ENCODE results near the gene KIAA1755.

Gene KIAA1755

DNA sequence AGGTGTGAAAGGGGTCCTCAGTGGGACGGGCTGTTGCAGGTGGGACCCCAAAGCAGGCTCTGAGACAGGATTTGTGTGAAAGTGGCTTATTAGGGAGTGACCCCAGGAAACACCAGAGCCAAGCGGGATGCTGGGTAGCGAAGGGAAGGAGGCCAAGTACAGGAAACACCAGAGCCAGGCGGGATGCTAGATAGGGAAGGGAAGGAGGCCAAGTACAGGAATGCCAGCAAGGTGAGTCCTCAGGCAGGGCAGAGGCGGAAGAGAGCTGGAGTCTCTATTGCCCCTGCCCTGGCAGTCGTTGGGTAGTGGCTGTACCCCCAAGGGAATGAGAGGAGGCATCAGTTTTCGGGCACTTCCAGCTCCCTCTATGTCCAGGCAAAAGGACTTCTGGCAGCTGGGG, 65.0 kb downstream of the KIAA1755 start:
- TF ChIP-seq, protein P1, sequence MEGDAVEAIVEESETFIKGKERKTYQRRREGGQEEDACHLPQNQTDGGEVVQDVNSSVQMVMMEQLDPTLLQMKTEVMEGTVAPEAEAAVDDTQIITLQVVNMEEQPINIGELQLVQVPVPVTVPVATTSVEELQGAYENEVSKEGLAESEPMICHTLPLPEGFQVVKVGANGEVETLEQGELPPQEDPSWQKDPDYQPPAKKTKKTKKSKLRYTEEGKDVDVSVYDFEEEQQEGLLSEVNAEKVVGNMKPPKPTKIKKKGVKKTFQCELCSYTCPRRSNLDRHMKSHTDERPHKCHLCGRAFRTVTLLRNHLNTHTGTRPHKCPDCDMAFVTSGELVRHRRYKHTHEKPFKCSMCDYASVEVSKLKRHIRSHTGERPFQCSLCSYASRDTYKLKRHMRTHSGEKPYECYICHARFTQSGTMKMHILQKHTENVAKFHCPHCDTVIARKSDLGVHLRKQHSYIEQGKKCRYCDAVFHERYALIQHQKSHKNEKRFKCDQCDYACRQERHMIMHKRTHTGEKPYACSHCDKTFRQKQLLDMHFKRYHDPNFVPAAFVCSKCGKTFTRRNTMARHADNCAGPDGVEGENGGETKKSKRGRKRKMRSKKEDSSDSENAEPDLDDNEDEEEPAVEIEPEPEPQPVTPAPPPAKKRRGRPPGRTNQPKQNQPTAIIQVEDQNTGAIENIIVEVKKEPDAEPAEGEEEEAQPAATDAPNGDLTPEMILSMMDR (IDR thresholded peaks at IDR 0.05; ENCODE audit: insufficient read depth, low read depth, low read length, missing control alignments), result no peak
- no peak overlapping the region for H3K4me3 ChIP-seq (ENCODE audit: low read depth, low read length)
- DNase-seq (ENCODE audit: low read depth), result no peak

DNA sequence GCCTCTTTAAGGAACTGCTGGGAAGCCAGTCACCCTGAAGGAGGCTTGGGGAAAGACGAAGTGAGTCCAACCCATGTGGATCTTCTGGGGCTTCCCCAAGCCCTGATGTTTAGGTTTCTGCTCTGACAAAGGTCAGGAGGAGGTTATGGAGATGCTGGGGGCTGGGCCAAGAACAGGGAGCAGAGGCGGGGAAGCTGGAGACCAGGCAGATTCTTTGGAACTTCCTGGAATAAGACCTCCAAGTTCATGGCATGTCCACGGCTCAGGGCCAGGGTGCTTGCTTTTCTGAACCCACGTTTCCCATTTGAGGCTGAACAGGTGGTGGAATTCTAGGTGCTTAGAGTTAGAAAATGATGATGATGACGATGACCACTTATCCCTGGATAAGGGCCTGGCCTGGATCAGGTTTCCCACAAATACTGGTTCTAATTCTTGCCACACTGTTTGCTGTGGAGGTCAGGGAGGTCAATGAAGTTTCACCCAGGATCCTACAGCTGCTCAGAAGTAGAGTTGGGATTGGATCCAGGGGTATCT, 65.5 kb downstream of the KIAA1755 start:
- DNase-seq (ENCODE audit: low read depth), result no peak
- H3K4me3 ChIP-seq (ENCODE audit: low read depth, low read length), result no peak overlapping the region
- TF ChIP-seq, protein P1 (IDR thresholded peaks at IDR 0.05; ENCODE audit: insufficient read depth, low read depth, low read length, missing control alignments), result no peak

DNA sequence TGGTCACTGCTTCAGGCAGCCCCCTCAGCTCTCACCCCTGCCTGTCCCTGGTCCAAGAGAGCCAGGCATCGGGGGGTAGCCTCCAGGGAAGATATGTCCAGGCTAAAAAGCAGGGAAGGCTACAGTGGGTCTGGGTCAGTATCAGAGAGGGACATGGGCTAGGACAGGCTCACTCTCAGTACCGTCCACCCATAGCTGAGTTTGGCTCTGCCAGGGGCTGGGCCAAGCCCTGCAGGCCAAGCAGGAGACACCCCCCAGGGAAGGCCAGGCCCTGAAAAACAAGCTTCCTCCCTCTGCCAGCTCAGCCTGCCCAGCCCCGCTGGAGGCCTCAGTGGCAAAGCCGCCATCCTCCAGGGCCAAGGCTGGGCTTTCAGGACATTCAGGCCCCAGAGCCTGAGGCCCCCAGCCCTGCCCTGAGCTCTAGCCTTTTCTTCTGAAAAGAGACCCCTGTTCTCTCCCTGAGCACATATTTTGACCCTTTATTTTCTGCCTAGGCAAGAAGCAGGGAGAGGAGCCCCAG, 66.9 kb downstream of the KIAA1755 start:
- DNase-seq (ENCODE audit: low read depth), result no peak
- TF ChIP-seq, protein P1 (IDR thresholded peaks at IDR 0.05; ENCODE audit: insufficient read depth, low read depth, low read length, missing control alignments), result no peak
- H3K4me3 ChIP-seq (ENCODE audit: low read depth, low read length), result no peak overlapping the region

DNA sequence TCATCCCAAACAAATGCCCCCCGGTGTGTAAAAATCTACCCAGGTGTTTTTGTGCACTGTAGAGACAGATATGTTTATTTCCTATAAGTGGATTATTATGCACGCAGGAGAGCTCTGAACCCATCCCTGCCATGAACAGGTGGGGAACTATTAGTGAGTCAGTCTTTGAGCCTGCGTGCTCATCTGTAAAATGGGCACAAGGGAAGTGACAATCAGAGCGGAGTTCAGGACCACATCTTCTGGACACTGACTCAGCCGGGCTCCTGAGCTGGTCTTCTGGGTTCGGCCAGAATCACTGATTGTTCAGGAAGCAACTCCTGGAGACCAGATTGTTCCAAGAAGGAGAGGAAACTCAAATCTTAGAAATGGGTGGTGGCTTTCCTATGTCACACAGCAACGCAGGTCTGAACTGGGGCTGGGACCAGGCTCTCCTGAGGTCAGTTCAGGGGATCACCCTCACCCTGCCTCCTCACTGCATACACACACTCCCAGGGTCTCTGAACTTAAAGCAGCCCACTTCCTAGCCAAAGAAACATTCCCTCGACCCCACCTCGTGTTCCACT, 68.1 kb downstream of the KIAA1755 start:
- TF ChIP-seq, protein P1 (IDR thresholded peaks at IDR 0.05; ENCODE audit: insufficient read depth, low read depth, low read length, missing control alignments), result no peak
- no peak for DNase-seq (ENCODE audit: low read depth)
- H3K4me3 ChIP-seq (ENCODE audit: low read depth, low read length), result no peak overlapping the region

DNA sequence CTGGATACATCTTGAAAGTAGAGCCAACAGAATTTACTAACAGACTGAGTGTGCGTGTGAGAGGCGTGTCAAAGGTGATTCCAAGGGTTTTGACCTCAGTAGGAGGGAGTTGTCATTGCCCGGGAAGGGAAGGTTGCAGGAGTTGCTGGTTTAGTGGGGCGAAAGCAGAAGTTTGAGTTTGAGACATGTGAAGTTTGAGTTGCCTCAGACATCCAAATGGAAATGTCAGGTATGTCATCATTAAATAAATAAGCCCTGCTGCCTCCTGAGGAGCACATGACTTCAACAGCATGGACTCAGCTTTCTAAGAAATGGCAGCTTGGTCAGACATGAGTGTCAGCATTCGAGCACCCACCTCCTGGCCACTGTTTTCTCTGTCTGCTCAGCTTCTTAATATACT, 68.9 kb downstream of the KIAA1755 start:
- DNase-seq (ENCODE audit: low read depth), result no peak
- no peak overlapping the region for H3K4me3 ChIP-seq (ENCODE audit: low read depth, low read length)
- TF ChIP-seq, protein P1 (IDR thresholded peaks at IDR 0.05; ENCODE audit: insufficient read depth, low read depth, low read length, missing control alignments), result no peak

DNA sequence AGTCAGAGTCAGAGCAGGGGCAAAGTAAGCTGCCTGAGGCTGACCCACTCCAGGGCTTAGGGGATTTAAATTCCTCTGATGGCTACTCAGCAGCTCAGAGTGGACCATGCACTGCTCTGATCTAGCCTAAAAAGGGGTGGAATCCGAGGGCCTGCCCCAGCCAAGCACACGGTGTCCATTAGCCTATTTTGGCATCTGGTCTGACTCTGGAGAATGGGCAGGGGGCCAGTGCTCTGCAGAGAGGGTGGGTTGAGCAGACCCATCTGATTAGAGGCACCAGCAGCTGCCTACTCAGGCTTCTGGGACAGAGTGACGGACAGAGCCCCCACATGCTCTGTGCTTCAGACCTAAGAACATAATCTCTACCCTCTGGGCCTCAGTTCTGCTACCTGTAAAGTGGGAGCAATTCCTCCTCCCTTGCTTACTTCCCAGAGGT, 69.6 kb downstream of the KIAA1755 start:
- no peak for DNase-seq (ENCODE audit: low read depth)
- H3K4me3 ChIP-seq (ENCODE audit: low read depth, low read length), result no peak overlapping the region
- TF ChIP-seq, protein P1 (IDR thresholded peaks at IDR 0.05; ENCODE audit: insufficient read depth, low read depth, low read length, missing control alignments), result no peak

DNA sequence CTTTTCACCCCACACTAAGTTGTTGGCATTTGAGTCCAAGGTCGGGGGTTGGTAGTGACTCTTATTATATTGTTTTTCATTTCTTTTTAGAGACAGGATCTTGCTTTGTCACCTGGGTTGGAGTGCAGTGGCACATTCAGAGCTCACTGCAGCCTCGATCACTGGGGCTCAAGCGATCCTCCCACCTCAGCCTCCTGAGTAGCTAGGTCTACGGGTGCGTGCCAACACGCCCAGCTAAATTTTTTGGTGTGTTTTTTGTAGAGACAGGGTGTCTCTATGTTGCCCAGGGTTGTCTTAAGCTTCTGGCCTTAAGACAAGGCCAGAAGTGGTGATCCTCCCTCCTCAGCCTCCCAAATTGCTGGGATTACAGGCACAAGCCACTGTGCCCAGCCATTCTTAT, 70.4 kb downstream of the KIAA1755 start:
- DNase-seq (ENCODE audit: low read depth), result no peak
- no peak overlapping the region for H3K4me3 ChIP-seq (ENCODE audit: low read depth, low read length)
- TF ChIP-seq, protein P1 (IDR thresholded peaks at IDR 0.05; ENCODE audit: insufficient read depth, low read depth, low read length, missing control alignments), result no peak
